Muscle layer of colon (tissue), 2 donors: ENCODE measurements around the gene KLB.

Source experiments
- H3K27ac ChIP-seq: one replicate; pipeline ENCODE4 v1.7.0; 2013; ENCODE audit warnings: low read depth, mild to moderate bottlenecking, low read length, moderate library complexity
- H3K27me3 ChIP-seq, 2 donors: one replicate each; pipeline ENCODE4 v1.7.0; 2013; ENCODE audit warnings: low read length in 2 of 2, mild to moderate bottlenecking in 2 of 2; ENCODE audit not compliant: insufficient read depth in 2 of 2, control insufficient read depth in 1 of 2
- H3K36me3 ChIP-seq: one replicate; pipeline ENCODE4 v1.7.0; 2013; ENCODE audit warnings: mild to moderate bottlenecking, low read length; ENCODE audit not compliant: insufficient read depth
- H3K4me1 ChIP-seq: one replicate; pipeline ENCODE4 v1.7.0; 2013; ENCODE audit warnings: mild to moderate bottlenecking, low read length; ENCODE audit not compliant: insufficient read depth
- H3K4me3 ChIP-seq, 2 donors: one replicate each; pipeline ENCODE4 v1.7.0; 2013; ENCODE audit warnings: low read length in 2 of 2, low read depth in 1 of 2, mild to moderate bottlenecking in 1 of 2, moderate library complexity in 1 of 2
- H3K9ac ChIP-seq: one replicate; pipeline ENCODE4 v1.7.0; 2013; ENCODE audit warnings: low read length
- H3K9me3 ChIP-seq: one replicate; pipeline ENCODE4 v1.7.0; 2013; ENCODE audit warnings: mild to moderate bottlenecking, low read length
- donor health status: abdominal sarcoma.
- donor health status: Adenocarcinoma of cecum.

Gene KLB

GRCh38 chr4:39495446-39496213, 88.9 kb downstream of the KLB start:
- no peaks in the 10 kb centered on the region for H3K27me3 ChIP-seq
- peaks cover 7% of the 10 kb centered on the region for H3K36me3 ChIP-seq
- H3K4me3 ChIP-seq: no peak overlapping the region
- no peaks in the 10 kb centered on the region for H3K4me1 ChIP-seq
- H3K9ac ChIP-seq: no peak overlapping the region
- no peak overlapping the region for H3K27ac ChIP-seq
- no peaks in the 10 kb centered on the region for H3K9me3 ChIP-seq

DNA sequence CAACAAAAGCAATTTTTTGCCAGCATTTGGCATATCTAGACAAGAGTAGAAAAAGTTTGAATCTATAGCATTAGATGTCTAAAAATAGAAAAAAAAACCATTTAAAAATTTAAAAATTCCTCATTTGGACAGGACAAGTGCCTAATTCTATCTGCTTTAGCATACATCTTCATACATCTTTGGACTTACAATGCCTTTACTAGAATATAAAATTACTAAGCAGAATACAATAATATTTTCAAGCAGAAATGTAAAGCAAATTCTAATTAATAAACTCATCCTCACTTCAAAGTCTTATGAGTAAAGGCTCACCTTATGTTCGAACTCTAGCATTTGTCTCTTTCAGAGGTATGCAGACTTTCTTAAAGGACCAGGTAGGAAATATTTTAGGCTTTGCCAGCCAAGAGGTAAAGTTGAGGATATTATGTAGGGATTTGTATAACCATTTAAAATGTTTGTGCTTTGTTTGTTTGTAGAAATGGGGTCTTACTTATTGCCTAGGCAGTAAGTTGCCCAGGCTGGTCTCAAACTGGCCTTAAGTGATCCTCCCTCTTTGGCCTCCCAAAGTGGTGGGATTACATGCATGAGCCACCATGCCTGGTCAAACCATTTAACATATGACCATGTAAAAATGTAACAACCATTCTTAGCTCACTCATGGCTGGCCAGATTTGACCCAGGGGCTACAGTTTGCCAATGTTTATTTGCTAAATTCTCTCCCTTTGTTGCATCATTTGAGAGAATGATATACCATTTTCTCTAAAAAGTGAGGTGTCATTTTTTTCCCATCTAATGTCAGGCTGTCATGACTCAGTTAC, 91.4 kb downstream of the KLB start:
- no peaks in the 10 kb centered on the region for H3K4me1 ChIP-seq
- H3K9me3 ChIP-seq: no peaks in the 10 kb centered on the region
- no peak overlapping the region for H3K4me3 ChIP-seq
- H3K36me3 ChIP-seq: peaks cover 14% of the 10 kb centered on the region
- no peaks in the 10 kb centered on the region for H3K27me3 ChIP-seq
- H3K9ac ChIP-seq: no peak overlapping the region
- no peak overlapping the region for H3K27ac ChIP-seq

DNA sequence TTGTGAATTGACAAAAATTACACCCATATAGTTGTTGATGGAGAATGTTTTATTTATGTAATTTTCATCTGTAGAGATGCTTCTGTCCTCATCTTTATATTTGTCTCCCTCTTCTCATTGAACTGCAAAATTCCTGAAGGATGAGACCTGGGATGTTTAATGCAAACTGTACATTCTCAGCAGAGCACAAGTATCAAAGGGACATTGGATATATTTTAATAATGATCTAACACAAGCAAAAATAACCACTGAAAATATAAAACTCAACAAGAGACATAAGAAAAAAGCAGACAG, 91.9 kb downstream of the KLB start:
- no peak overlapping the region for H3K4me3 ChIP-seq
- H3K36me3 ChIP-seq: peaks cover 20% of the 10 kb centered on the region
- H3K27ac ChIP-seq: no peak overlapping the region
- no peaks in the 10 kb centered on the region for H3K4me1 ChIP-seq
- H3K9ac ChIP-seq: no peak overlapping the region
- H3K9me3 ChIP-seq: no peaks in the 10 kb centered on the region
- H3K27me3 ChIP-seq: no peaks in the 10 kb centered on the region
